NT2/D1 (cell line): ENCODE results near the gene SPINDOC.
"Not testable (repeated sequence)": the region's sequence is repeated elsewhere in the genome, so short reads cannot be mapped to it uniquely, and the experiment has no call there.

Experiments used
- DNase-seq: peaks from one replicate; pipeline ENCODE4 v3.0.0-alpha.2; 2011; ENCODE audit warnings: low read depth, low spot score
- H3K27me3 ChIP-seq: 2 replicates; pipeline ENCODE4 v1.6.0; 2011; ENCODE audit warnings: mild to moderate bottlenecking; ENCODE audit not compliant: insufficient read length, insufficient read depth
- H3K36me3 ChIP-seq: 2 replicates; pipeline ENCODE4 v1.6.1; 2011; ENCODE audit warnings: mild to moderate bottlenecking, low read length, mixed read lengths; ENCODE audit not compliant: insufficient read depth, insufficient read length
- H3K4me1 ChIP-seq: 2 replicates; pipeline ENCODE4 v1.5.1; 2011; ENCODE audit not compliant: insufficient read depth, insufficient read length
- H3K4me3 ChIP-seq: 2 replicates; pipeline ENCODE4 v1.5.1; 2011; ENCODE audit warnings: low read depth; ENCODE audit not compliant: insufficient read length
- H3K9ac ChIP-seq: 2 replicates; pipeline ENCODE4 v1.6.0; 2011; ENCODE audit warnings: low read depth; ENCODE audit not compliant: insufficient read length
- H3K9me3 ChIP-seq: 2 replicates; pipeline ENCODE4 v1.5.1; 2011; ENCODE audit warnings: mild to moderate bottlenecking, low read length; ENCODE audit not compliant: insufficient read depth
- SUZ12 ChIP-seq: IDR thresholded peaks from 2 replicates; pipeline ENCODE4 v1.6.1; 2011; ENCODE audit not compliant: insufficient read length, insufficient read depth; ENCODE audit errors: extremely low read depth
- YY1 ChIP-seq: IDR thresholded peaks from 2 replicates; pipeline ENCODE4 v1.6.1; 2011; ENCODE audit not compliant: insufficient read length, insufficient read depth
- ZNF274 ChIP-seq: IDR thresholded peaks from 2 replicates; pipeline ENCODE4 v1.6.1; 2011; ENCODE audit warnings: mild to moderate bottlenecking, low read depth, low read length

The SPINDOC gene

DNA sequence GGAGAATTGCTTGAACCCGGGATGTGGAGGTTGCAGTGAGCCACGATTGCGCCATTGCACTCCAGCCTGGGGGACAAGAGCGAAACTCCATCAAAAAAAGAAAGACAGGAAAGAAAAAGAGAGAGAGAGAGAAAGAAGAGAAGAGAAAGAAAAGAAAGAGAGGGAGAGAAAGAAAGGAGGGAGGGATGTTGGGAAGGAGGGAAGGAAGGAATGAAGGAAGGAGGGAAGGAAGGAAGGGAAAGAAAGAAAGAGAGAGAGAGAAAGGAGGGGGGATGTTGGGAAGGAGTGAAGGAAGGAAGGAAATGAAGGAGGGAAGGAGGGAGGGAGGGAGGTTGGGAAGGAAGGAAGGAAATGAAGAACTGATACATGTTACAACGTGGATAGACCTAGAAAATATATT, 12.3 kb upstream of the SPINDOC start:
- Histone ChIP-seq H3K9me3 (no peaks in the 10 kb centered on the region), H3K4me3 (no peak overlapping the region), H3K36me3 (no peaks in the 10 kb centered on the region), H3K4me1 (peaks cover under 1% of the 10 kb centered on the region), H3K9ac (no peak overlapping the region), H3K27me3 (no peaks in the 10 kb centered on the region)
- TF ChIP-seq ZNF274: no peak
- TF ChIP-seq SUZ12: no peak
- no peak for TF ChIP-seq YY1
- no peak for DNase-seq

DNA sequence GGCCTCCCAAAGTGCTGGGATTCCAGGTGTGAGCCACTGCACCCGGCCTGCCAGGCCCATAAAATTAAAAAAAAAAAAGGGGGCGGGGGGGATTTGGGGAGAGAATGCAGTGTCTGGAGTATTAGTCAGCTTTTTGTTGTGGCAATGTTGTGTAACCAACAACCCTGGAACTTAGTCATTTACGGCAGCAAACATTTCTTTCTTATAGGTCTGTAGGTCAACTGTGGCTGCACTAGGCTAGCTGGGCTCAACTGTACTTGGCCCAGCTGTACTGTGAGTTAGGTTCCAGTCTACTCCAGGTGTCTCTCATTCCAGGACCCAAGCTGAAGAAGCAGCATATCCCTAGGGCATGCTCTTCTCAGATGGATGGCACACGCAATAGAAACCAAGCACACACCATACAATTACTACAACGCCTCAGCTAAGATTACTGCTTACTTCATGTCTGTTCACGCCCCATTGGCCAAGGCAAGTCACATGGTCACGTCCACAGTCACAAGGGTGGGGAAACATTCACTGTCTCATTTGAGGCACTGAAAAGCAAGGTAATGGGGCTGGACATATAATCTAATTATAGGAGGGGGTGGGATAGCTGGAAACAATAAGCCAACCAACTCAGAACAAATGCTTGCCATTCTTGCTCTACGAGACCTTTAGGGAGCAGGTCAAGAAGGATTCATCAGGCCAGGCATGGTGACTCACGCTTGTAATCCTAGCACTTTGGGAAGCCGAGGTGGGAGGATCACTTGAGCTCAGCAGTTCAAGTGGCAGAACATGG, 10.4 kb upstream of the SPINDOC start:
- H3K9ac ChIP-seq: no peak overlapping the region
- DNase-seq: no peak
- H3K4me3 ChIP-seq: no peak overlapping the region
- TF ChIP-seq SUZ12: no peak
- no peak for TF ChIP-seq ZNF274
- TF ChIP-seq YY1: no peak
- H3K9me3 ChIP-seq: no peaks in the 10 kb centered on the region
- H3K4me1 ChIP-seq: peaks cover 5% of the 10 kb centered on the region
- H3K36me3 ChIP-seq: no peaks in the 10 kb centered on the region
- H3K27me3 ChIP-seq: no peaks in the 10 kb centered on the region

DNA sequence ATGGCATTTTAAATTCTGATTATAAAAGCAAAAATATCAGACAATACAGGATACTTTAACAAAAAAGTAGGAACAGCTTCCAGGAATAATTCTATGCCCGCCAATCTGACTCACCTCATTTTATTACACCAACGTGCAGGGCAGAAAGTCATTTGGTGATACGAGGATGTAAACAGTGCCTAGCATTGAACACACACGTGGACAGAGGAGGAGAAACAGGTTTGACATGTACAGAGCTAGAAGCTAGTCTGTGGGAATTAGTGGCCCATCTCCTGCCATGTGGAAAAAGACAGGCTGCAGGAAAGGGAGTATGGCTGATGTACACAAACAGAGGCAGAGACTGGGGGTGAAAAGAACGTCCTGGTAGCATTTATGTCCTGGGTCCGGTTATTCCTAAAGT, 9.0 kb upstream of the SPINDOC start:
- no peaks in the 10 kb centered on the region for H3K36me3 ChIP-seq
- no peaks in the 10 kb centered on the region for H3K9me3 ChIP-seq
- H3K9ac ChIP-seq: no peak overlapping the region
- no peak overlapping the region for H3K4me3 ChIP-seq
- no peaks in the 10 kb centered on the region for H3K27me3 ChIP-seq
- peaks cover 5% of the 10 kb centered on the region for H3K4me1 ChIP-seq
- no peak for DNase-seq
- TF ChIP-seq ZNF274 (no peak), YY1 (no peak)

DNA sequence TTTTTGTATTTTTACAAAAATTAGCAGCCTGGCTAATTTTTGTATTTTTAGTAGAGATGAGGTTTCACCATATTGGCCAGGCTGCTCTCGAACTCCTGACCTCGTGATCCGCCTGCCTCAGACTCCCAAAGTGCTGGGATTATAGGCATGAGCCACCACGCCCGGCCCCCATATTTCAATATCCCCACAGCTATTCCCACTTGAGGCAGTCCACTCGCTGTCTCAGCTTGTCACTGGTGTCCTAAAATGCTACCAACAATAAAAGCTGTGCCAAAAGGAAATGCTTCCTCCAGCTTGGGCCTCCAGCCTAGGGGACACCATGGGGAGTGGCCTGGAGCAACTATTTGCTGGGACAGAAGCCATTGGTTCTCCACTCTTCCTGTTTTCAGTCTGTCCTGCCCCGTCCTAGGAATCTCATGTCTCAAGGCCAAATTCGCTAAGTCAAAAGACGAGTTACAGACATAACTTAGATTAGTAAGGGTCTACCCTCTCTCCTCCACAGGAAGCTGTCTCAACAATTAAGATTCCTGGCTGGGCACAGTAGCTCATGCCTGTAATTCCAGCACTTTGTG, 7.3 kb upstream of the SPINDOC start:
- Histone ChIP-seq H3K4me3 (no peak overlapping the region), H3K4me1 (peaks cover 5% of the 10 kb centered on the region), H3K9me3 (no peaks in the 10 kb centered on the region), H3K9ac (no peak overlapping the region), H3K36me3 (no peaks in the 10 kb centered on the region), H3K27me3 (no peaks in the 10 kb centered on the region)
- TF ChIP-seq YY1 (no peak), ZNF274 (no peak), SUZ12 (no peak)
- no peak for DNase-seq

GRCh38 chr11:63810383-63810782, 2.9 kb upstream of the SPINDOC start:
- not testable (repeated sequence) for H3K9me3 ChIP-seq, H3K4me3 ChIP-seq, DNase-seq, H3K9ac ChIP-seq, H3K27me3 ChIP-seq, H3K4me1 ChIP-seq
- H3K36me3 ChIP-seq: peaks cover 14% of the 10 kb centered on the region

DNA sequence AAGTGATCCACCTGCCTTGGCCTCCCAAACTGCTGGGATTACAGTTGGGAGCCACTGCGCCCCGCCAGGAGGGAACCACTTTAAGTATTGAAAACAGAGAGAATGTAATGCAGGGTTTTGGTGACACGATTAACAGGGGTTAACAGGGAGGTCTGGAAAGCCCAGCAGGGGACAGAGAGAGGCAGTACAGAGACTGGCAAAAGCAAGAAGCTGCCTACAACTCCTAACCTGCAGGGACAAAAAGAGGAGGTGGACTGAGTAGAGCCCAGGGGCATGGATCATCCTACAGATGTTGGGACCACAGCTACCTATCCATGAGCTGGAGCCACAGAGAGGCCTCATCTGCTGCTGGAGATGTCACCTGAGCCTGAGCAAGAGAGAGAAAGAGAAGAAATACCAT, 1.7 kb upstream of the SPINDOC start:
- H3K9me3 ChIP-seq: no peaks in the 10 kb centered on the region
- H3K27me3 ChIP-seq: no peaks in the 10 kb centered on the region
- no peak for TF ChIP-seq ZNF274
- no peak for TF ChIP-seq SUZ12
- TF ChIP-seq YY1: no peak
- H3K4me3 ChIP-seq: peak overlapping the region; percentile 12
- no peak for DNase-seq
- H3K36me3 ChIP-seq: peaks cover 26% of the 10 kb centered on the region
- peak overlapping the region; percentile 63 for H3K9ac ChIP-seq
- H3K4me1 ChIP-seq: peaks cover 6% of the 10 kb centered on the region

- Histone ChIP-seq H3K4me1 (peaks cover 15% of the 10 kb centered on the region), H3K9me3 (no peaks in the 10 kb centered on the region), H3K4me3 (peak overlapping the region; percentile 99), H3K27me3 (no peaks in the 10 kb centered on the region), H3K36me3 (peaks cover 48% of the 10 kb centered on the region), H3K9ac (peak overlapping the region; percentile 100)
- no peak for DNase-seq
- TF ChIP-seq SUZ12 (no peak), ZNF274 (no peak), YY1 (no peak)
These were observed 517 bp downstream of the SPINDOC start for GRCh38 chr11:63813563-63814382.
